SK-N-SH (cell line): ENCODE measurements around the gene EFCAB14. TPM values are rescaled to one million over a fixed set of nuclear protein-coding genes. Genes with fewer than 3 reads are reported as not detected.
A peak's percentile ranks its signal among the peaks of the same experiment; 100 is the strongest.

ENCODE experiments used
- CTCF ChIA-PET: fragments of 300-600, 350-600 bp; formaldehyde crosslinking; extraction: SDS; loops from one replicate; lab custom pipeline; 2021; lab: Yijun Ruan, JAX
- POLR2A ChIA-PET: fragments of 350-600 bp; sonication (Branson Sonifier 250); formaldehyde crosslinking; extraction: SDS; loops from one replicate; lab custom pipeline; 2020; ENCODE audit warnings: antibody characterized with exemption, inconsistent platforms; lab: Yijun Ruan, JAX
- DNase-seq: peaks from one replicate; pipeline ENCODE4 v3.0.0; 2012
- H2AFZ ChIP-seq: fragments of 200-600 bp; sonication (generic); 2 replicates; pipeline ENCODE4 v1.8.1; 2016; ENCODE audit warnings: antibody characterized with exemption, mild to moderate bottlenecking, low read depth
- H3F3A ChIP-seq: fragments of 200-600 bp; sonication (generic); replicated peaks from 2 replicates; pipeline ENCODE3; 2016; ENCODE audit warnings: antibody characterized with exemption, mild to moderate bottlenecking; ENCODE audit not compliant: insufficient read depth
- H3K27ac ChIP-seq, 2 experiments: fragments of 200-500 bp in 1 of 2; fragments of 200-600 bp in 1 of 2; sonication (Bioruptor generic) in 1 of 2; sonication (generic), shearing (Covaris generic) in 1 of 2; 2 replicates each; pipeline versions ENCODE4 v1.5.1 to v1.6.1; 2014 to 2016; ENCODE audit warnings: low read depth in 2 of 2, inconsistent platforms in 1 of 2, low read length in 1 of 2, mild to moderate bottlenecking in 1 of 2, mixed read lengths in 1 of 2
- H3K27me3 ChIP-seq: fragments of 200-600 bp; sonication (generic), shearing (Covaris generic); 2 replicates; pipeline ENCODE4 v1.6.1; 2016; ENCODE audit warnings: mixed run types; ENCODE audit not compliant: insufficient read depth
- H3K36me3 ChIP-seq, 2 experiments: fragments of 200-500 bp in 1 of 2; fragments of 200-600 bp in 1 of 2; sonication (Bioruptor generic) in 1 of 2; sonication (generic) in 1 of 2; replicated peaks in 1 of 2; 2 replicates each; pipeline versions ENCODE3 to v1.5.1; 2014 to 2016; ENCODE audit warnings: low read length in 1 of 2, mild to moderate bottlenecking in 1 of 2; ENCODE audit not compliant: insufficient read depth in 2 of 2, control insufficient read depth in 1 of 2
- H3K4me1 ChIP-seq, 2 experiments: fragments of 200-500 bp in 1 of 2; fragments of 200-600 bp in 1 of 2; sonication (Bioruptor generic) in 1 of 2; sonication (generic), shearing (Covaris generic) in 1 of 2; 2 replicates each; pipeline versions ENCODE4 v1.5.1 to v1.6.1; 2014 to 2016; ENCODE audit warnings: low read depth in 1 of 2, low read length in 1 of 2, mixed run types in 1 of 2; ENCODE audit not compliant: insufficient read depth in 2 of 2, control insufficient read depth in 1 of 2
- H3K4me2 ChIP-seq: fragments of 200-600 bp; sonication (generic), shearing (Covaris generic); 2 replicates; pipeline ENCODE4 v1.6.1; 2017; ENCODE audit warnings: mixed run types
- H3K4me3 ChIP-seq, 2 experiments: fragments of 200-500 bp in 1 of 2; fragments of 200-600 bp in 1 of 2; sonication (Bioruptor generic) in 1 of 2; sonication (generic), shearing (Covaris generic) in 1 of 2; 2 replicates each; pipeline versions ENCODE4 v1.5.1 to v1.8.1; 2014 to 2016; ENCODE audit warnings: low read depth in 2 of 2, inconsistent platforms in 1 of 2, low read length in 1 of 2, mild to moderate bottlenecking in 1 of 2, mixed read lengths in 1 of 2, moderate library complexity in 1 of 2
- H3K79me2 ChIP-seq: fragments of 200-600 bp; sonication (generic); 2 replicates; pipeline ENCODE4 v1.8.1; 2017; ENCODE audit warnings: mild to moderate bottlenecking; ENCODE audit not compliant: insufficient read depth
- H3K9ac ChIP-seq: fragments of 200-600 bp; sonication (generic); 2 replicates; pipeline ENCODE4 v1.6.1; 2017; ENCODE audit warnings: mixed run types
- H3K9me2 ChIP-seq: fragments of 200-600 bp; sonication (generic); 2 replicates; pipeline ENCODE4 v1.6.1; 2017; ENCODE audit warnings: mixed run types
- H3K9me3 ChIP-seq: fragments of 200-600 bp; sonication (generic); 2 replicates; pipeline ENCODE4 v1.6.1; 2017; ENCODE audit warnings: mixed run types, mild to moderate bottlenecking, moderate library complexity
- H4K20me1 ChIP-seq: fragments of 200-600 bp; sonication (generic); 2 replicates; pipeline ENCODE4 v1.6.1; 2017; ENCODE audit warnings: mild to moderate bottlenecking, mixed run types; ENCODE audit not compliant: insufficient read depth
- CHD2 ChIP-seq: fragments of 150-350 bp; IDR thresholded peaks from 2 replicates; pipeline ENCODE4 v1.6.1; 2018; ENCODE audit warnings: low read length; ENCODE audit not compliant: partially characterized antibody
- CTCF ChIP-seq: fragments of 200-600 bp; sonication (generic); IDR thresholded peaks from 2 replicates; pipeline ENCODE4 v1.6.1; 2017; ENCODE audit warnings: antibody characterized with exemption, mild to moderate bottlenecking, moderate library complexity
- GABPA ChIP-seq: IDR thresholded peaks from 2 replicates; pipeline ENCODE4 v1.4.0; 2012; ENCODE audit warnings: low read depth, mild to moderate bottlenecking
- MEF2A ChIP-seq: IDR thresholded peaks from 2 replicates; pipeline ENCODE4 v1.4.0; 2012; ENCODE audit warnings: low read depth, borderline replicate concordance
- NRF1 ChIP-seq: IDR thresholded peaks from 2 replicates; pipeline ENCODE4 v1.6.1; 2012; ENCODE audit warnings: low read depth, mild to moderate bottlenecking, low read length
- PBX3 ChIP-seq: IDR thresholded peaks from 2 replicates; pipeline ENCODE4; 2012
- RCOR1 ChIP-seq: fragments of 150-350 bp; IDR thresholded peaks from 2 replicates; pipeline ENCODE4 v1.6.1; 2017; ENCODE audit warnings: antibody characterized with exemption, low read length
- REST ChIP-seq: IDR thresholded peaks from 2 replicates; pipeline ENCODE4 v1.6.1; 2012; ENCODE audit warnings: mild to moderate bottlenecking, low read depth, low read length, moderate library complexity
- RXRA ChIP-seq: IDR thresholded peaks from 2 replicates; pipeline ENCODE4 v1.4.0; 2012; ENCODE audit warnings: low read depth, mild to moderate bottlenecking, borderline replicate concordance
- SIN3A ChIP-seq: IDR thresholded peaks from 2 replicates; pipeline ENCODE4 v1.6.1; 2012; ENCODE audit warnings: low read depth, mild to moderate bottlenecking, low read length, moderate library complexity, borderline replicate concordance
- USF1 ChIP-seq: IDR thresholded peaks from 2 replicates; pipeline ENCODE4 v1.4.0; 2012; ENCODE audit warnings: low read depth, borderline replicate concordance
- ZBTB33 ChIP-seq: IDR thresholded peaks from 2 replicates; pipeline ENCODE4 v1.4.0; 2012; ENCODE audit warnings: low read depth, borderline replicate concordance
- WGBS: methylation state at CpG from one replicate; pipeline ENCODE4 v1.1.6; 2017; ENCODE audit warnings: low lambda C conversion rate; 5-methylcytosine and 5-hydroxymethylcytosine counted together
- polyA plus RNA-seq, 3 experiments: library from polyadenylated mRNA; depleted of rRNA; stranded (reverse); fragments of >200 nt; gene quantifications; 2 replicates each; pipeline ENCODE4 v1.2.3, GENCODE V29; 2012

Gene EFCAB14
- polyA plus RNA-seq, 1 of the 3 experiments (the other 2 are of a cell fraction) = 13.6 TPM

- TF ChIP-seq CTCF (no peak), NRF1 (no peak), RCOR1 (no peak), SIN3A (no peak)
Measured at GRCh38 chr1:46643368-46643775, 75.5 kb downstream of the EFCAB14 start (continued).

- Histone ChIP-seq H3K79me2 (no peaks in the 10 kb centered on the region), H3K9me2 (no peaks in the 10 kb centered on the region), H4K20me1 (no peaks in the 10 kb centered on the region), H3K4me2 (no peak overlapping the region), H3F3A (peaks cover 21% of the 10 kb centered on the region), H3K9me3 (no peaks in the 10 kb centered on the region), H3K9ac (no peak overlapping the region), H3K36me3 (peaks cover 2 to 9% of the 10 kb centered on the region in 2 experiments), H3K27me3 (no peaks in the 10 kb centered on the region), H3K4me3 (no peak overlapping the region), H3K27ac (peak overlapping the region in 1 of 2 experiments; percentile 45; a peak in 2 of 4 replicates), H3K4me1 (peaks cover 3 to 7% of the 10 kb centered on the region in 2 experiments), H2AFZ (no peak overlapping the region)
- POLR2A ChIA-PET = no interaction called here
- no peak for TF ChIP-seq PBX3
- CTCF ChIA-PET = interaction anchor here (1.4 kb wide), 1 partner anchor 25 kb away, joined by 5 read pairs; no protein-coding TSS in a partner anchor
- DNase-seq = no peak
Measured at GRCh38 chr1:46642115-46642680, 76.7 kb downstream of the EFCAB14 start.

- CTCF ChIA-PET = interaction anchor here (1.3 kb wide), 1 partner anchor 107 kb away, joined by 3 read pairs; no protein-coding TSS in a partner anchor
- no peak overlapping the region for H2AFZ ChIP-seq
- H3K79me2 ChIP-seq = no peaks in the 10 kb centered on the region
- DNase-seq = no peak
- no peaks in the 10 kb centered on the region for H3K9me2 ChIP-seq
- no peak overlapping the region for H3K4me2 ChIP-seq
- 96% methylated on average over 1 of the region's 1 CpG for WGBS
- POLR2A ChIA-PET = no interaction called here
- H3K9ac ChIP-seq = no peak overlapping the region
- H3F3A ChIP-seq = peaks cover 15% of the 10 kb centered on the region
- H3K4me3 ChIP-seq = no peak overlapping the region
- no peaks in the 10 kb centered on the region for H4K20me1 ChIP-seq
- peaks cover 15 to 20% of the 10 kb centered on the region in 2 experiments for H3K36me3 ChIP-seq
- no peaks in the 10 kb centered on the region for H3K9me3 ChIP-seq
- H3K27ac ChIP-seq = no peak overlapping the region
- H3K27me3 ChIP-seq = no peaks in the 10 kb centered on the region
- peaks cover 3 to 7% of the 10 kb centered on the region in 2 experiments for H3K4me1 ChIP-seq
- TF ChIP-seq GABPA (no peak), CTCF (no peak), MEF2A (no peak), CHD2 (no peak), REST (no peak), ZBTB33 (no peak), RXRA (no peak), USF1 (no peak)
Measured at GRCh38 chr1:46639547-46639946, 79.4 kb downstream of the EFCAB14 start.
